Measurements from ENCODE around the gene SLAMF9.

SLAMF9 gene

DNA sequence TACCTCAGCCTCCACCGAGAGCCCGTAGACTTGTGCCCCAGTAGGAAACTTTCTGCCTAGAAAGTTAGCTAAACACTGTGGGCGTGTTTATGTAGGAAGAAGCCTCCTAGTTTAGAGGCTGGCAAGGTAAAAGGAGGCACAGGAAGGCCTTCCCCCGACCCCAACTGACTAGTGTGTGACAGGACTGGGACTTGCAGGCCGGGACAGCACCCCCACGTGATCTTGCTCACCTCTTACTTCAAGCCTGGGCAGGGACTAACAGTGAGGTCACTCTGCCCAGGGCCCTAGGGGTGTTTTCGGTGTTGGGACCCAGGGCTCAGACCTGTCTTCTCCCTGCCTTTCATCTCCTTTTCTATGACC is 28.3 kb downstream of the SLAMF9 start:
- H3K4me3 ChIP-seq (ENCODE audit: low read depth, low read length), result peak overlapping the region; percentile 86
- TF ChIP-seq POLR2A (IDR thresholded peaks at IDR 0.05; ENCODE audit: extremely low read depth, insufficient read length), result no peak
- TF ChIP-seq, protein P1, sequence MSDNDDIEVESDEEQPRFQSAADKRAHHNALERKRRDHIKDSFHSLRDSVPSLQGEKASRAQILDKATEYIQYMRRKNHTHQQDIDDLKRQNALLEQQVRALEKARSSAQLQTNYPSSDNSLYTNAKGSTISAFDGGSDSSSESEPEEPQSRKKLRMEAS (IDR thresholded peaks at IDR 0.05; ENCODE audit: low read depth, low read length), result no peak
- TF ChIP-seq MYC (IDR thresholded peaks at IDR 0.05; ENCODE audit: low read depth, low read length), result no peak
- TF ChIP-seq, protein P2, sequence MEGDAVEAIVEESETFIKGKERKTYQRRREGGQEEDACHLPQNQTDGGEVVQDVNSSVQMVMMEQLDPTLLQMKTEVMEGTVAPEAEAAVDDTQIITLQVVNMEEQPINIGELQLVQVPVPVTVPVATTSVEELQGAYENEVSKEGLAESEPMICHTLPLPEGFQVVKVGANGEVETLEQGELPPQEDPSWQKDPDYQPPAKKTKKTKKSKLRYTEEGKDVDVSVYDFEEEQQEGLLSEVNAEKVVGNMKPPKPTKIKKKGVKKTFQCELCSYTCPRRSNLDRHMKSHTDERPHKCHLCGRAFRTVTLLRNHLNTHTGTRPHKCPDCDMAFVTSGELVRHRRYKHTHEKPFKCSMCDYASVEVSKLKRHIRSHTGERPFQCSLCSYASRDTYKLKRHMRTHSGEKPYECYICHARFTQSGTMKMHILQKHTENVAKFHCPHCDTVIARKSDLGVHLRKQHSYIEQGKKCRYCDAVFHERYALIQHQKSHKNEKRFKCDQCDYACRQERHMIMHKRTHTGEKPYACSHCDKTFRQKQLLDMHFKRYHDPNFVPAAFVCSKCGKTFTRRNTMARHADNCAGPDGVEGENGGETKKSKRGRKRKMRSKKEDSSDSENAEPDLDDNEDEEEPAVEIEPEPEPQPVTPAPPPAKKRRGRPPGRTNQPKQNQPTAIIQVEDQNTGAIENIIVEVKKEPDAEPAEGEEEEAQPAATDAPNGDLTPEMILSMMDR (IDR thresholded peaks at IDR 0.05; ENCODE audit: low read depth, low read length), result no peak
- no peak for DNase-seq (ENCODE audit: low read depth)

DNA sequence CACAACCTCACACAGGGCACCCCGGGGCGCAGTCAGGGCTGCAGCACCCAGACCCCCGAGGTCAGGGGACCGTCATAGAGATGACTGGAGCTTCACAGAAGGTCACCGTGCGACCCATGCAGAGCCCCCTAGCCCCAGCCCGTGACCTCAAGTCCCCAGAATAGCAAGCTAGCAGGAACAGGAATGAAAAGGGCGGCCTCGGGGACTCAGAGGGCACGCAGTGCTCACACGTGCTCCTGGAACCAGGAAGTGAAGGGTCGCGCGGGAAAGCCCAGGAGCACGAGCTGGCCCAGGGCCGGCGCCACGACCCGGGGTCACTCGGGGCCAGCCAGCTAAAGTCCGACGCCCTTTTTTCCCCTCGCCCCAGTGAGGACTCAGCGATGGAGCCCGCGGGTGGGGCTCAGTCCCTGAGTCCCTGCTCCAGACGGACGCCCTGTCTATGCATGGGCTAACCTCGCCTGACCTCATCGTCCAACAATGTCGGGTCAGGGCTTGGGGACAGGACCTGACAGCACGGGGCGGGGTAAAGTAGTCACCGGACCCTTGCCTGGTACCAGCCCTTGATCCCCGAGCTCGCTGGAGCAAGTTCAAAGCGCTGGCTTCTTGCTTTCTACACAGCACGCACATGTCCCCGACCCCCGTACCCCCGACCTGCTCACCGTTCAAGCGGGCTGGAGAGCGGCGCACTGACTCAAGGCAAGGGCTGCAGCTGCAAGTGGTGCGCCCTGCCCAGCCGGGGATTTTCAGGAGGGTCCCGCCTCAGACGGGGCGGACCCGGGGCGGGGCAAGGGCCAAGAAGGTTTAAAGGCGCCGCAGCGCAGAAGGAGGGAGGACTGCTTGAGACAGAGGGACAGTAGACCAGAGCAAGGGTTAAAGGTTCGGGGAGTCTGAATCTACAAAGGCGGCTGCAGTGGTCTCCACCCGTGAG is 29.0 kb downstream of the SLAMF9 start, which contains the start of gene TAGLN2:
TAGLN2 (minus strand) TSS at position 717 of the 928 bp plus-strand sequence. CDS start 4,998 bp downstream, outside the sequence.
- peak within 1 kb of the TSS; percentile 86 for H3K4me3 ChIP-seq (ENCODE audit: low read depth, low read length)
- TF ChIP-seq, protein P1 (IDR thresholded peaks at IDR 0.05; ENCODE audit: low read depth, low read length), result peak; percentile 94
- TF ChIP-seq MYC (IDR thresholded peaks at IDR 0.05; ENCODE audit: low read depth, low read length) (peak; percentile 86), POLR2A (IDR thresholded peaks at IDR 0.05; ENCODE audit: extremely low read depth, insufficient read length) (peak; percentile 92)
- TF ChIP-seq, protein P2 (IDR thresholded peaks at IDR 0.05; ENCODE audit: low read depth, low read length), result no peak
- DNase-seq (ENCODE audit: low read depth), result peak; percentile 92

DNA sequence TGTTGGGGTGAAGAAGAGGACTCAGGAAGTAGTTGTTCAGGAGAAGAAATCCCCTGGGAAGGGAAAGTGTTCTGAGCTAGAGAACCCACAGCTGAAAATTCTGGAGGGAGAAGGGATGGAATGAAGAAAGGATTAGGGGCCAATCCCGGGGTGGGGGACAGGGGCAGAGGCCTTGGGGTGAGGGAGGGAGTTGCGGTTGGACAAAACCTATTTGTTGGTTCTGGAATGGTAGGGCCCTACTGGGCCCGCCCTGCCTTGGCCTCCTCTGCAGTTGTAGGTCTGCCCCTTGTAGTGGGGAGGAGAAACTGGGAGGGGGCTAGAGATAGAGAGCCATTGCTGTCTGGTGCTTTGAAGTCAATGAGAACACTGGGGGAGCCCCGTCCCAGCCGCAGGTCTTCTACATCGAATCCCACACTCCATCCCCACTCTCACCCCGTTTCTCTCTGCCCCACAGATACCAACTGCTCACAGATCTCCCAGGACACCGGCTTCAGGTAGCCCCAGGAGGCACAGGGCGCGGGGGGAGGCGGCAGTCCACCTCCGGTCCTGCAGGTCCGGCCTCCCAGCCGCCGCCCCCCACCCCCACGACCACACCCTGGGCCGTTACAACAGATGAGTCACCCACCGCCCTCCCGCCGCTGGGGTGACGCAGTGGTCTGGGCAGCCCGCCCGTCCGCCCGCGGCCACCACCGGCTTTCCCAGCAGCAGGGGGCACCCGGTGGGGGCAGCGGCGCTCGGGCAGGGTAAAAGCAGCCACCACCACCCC is 29.8 kb downstream of the SLAMF9 start:
- peak; percentile 89 for DNase-seq (ENCODE audit: low read depth)
- no peak for TF ChIP-seq MYC (IDR thresholded peaks at IDR 0.05; ENCODE audit: low read depth, low read length)
- TF ChIP-seq POLR2A (IDR thresholded peaks at IDR 0.05; ENCODE audit: extremely low read depth, insufficient read length), result no peak
- TF ChIP-seq, protein P2 (IDR thresholded peaks at IDR 0.05; ENCODE audit: low read depth, low read length), result no peak
- TF ChIP-seq, protein P1 (IDR thresholded peaks at IDR 0.05; ENCODE audit: low read depth, low read length), result no peak
- peak overlapping the region; percentile 86 for H3K4me3 ChIP-seq (ENCODE audit: low read depth, low read length)

DNA sequence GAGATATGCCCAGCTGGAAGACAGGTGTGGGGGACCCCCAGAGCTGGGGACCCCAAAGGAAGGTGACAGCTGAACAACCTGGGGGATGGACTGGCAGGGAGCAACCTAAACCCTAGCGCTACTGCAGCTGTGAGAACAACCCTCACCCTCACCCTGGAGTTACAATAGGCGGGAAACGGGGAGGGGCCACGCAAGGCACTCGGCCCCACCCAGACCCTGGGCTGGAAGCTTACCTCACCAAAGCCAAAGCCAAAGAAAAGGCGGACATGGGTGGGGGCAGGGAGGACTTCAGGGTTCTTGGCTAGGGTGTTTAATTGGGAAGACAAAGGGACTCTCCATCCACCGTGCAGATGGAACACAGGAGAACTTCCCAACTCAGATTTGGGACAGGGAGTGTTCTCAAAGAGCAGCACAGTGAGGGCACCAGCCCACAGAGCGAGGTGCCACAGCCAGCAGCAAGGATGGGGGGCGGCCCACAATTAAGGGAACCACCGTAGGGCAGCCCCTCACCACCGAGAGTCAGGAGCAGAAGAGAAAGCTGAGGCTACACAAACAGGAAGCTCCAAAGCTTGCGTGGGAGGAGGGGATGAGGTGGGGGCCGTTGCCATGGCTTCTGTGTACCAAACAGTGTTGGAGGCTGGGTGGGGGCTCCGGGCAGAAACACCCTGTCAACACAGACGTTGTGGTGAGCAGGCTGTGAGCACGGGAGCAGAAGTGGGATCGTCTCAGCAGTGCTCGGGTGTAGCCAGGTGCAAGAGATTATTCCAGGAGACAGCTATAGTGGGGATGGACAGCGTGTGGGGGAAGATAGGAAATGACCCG is 30.6 kb downstream of the SLAMF9 start:
- peak overlapping the region; percentile 75 for H3K4me3 ChIP-seq (ENCODE audit: low read depth, low read length)
- TF ChIP-seq POLR2A (IDR thresholded peaks at IDR 0.05; ENCODE audit: extremely low read depth, insufficient read length) (peak; percentile 25), MYC (IDR thresholded peaks at IDR 0.05; ENCODE audit: low read depth, low read length) (no peak)
- TF ChIP-seq, protein P1 (IDR thresholded peaks at IDR 0.05; ENCODE audit: low read depth, low read length), result peak; percentile 31; the same call in 1 of the 2 replicates
- TF ChIP-seq, protein P2 (IDR thresholded peaks at IDR 0.05; ENCODE audit: low read depth, low read length), result no peak
- DNase-seq (ENCODE audit: low read depth), result peak; percentile 89
